Choroid plexus epithelial cell (primary cell): Measurements from ENCODE around the gene KIF16B.
"Not testable (repeated sequence)": the region's sequence is repeated elsewhere in the genome, so short reads cannot be mapped to it uniquely, and the experiment has no call there.

Source experiments
- DNase-seq: peaks from one replicate; pipeline ENCODE4 v3.0.0-alpha.2; 2010; ENCODE audit warnings: low read depth
- H3K4me3 ChIP-seq: 2 replicates; pipeline ENCODE4 v1.5.1; 2011; ENCODE audit warnings: low read depth, mild to moderate bottlenecking, control low read depth, low read length, moderate library complexity
- CTCF ChIP-seq: conservative IDR thresholded peaks from 2 replicates; pipeline ENCODE4 v1.5.1; 2011; ENCODE audit warnings: low read depth, mild to moderate bottlenecking, control low read depth, inconsistent platforms, low read length, moderate library complexity

Gene KIF16B

GRCh38 chr20:16569246-16570153, 3.7 kb downstream of the KIF16B start:
- TF ChIP-seq CTCF = no peak
- H3K4me3 ChIP-seq = no peak overlapping the region
- no peak for DNase-seq

- no peak overlapping the region for H3K4me3 ChIP-seq
- TF ChIP-seq CTCF = no peak
- DNase-seq = no peak
These were observed 7.2 kb downstream of the KIF16B start for GRCh38 chr20:16566080-16566479.

GRCh38 chr20:16564079-16564478, 9.2 kb downstream of the KIF16B start:
- not testable (repeated sequence) for H3K4me3 ChIP-seq, DNase-seq

GRCh38 chr20:16563066-16563806, 10.0 kb downstream of the KIF16B start:
- H3K4me3 ChIP-seq = no peak overlapping the region
- no peak for DNase-seq
- no peak for TF ChIP-seq CTCF

- no peak for TF ChIP-seq CTCF
- DNase-seq = no peak
- H3K4me3 ChIP-seq = no peak overlapping the region
These were observed 11.0 kb downstream of the KIF16B start for GRCh38 chr20:16562259-16562658.

- TF ChIP-seq CTCF = no peak
- H3K4me3 ChIP-seq = no peak overlapping the region
- no peak for DNase-seq
These were observed 12.6 kb downstream of the KIF16B start for GRCh38 chr20:16560661-16561060.

GRCh38 chr20:16560216-16560615, 13.0 kb downstream of the KIF16B start:
- no peak overlapping the region for H3K4me3 ChIP-seq
- DNase-seq = no peak
- no peak for TF ChIP-seq CTCF
